Keratinocyte (primary cell): ENCODE measurements around the gene MZB1. TPM values are rescaled to one million over a fixed set of nuclear protein-coding genes. Genes with fewer than 3 reads are reported as not detected.
A peak's percentile ranks its signal among the peaks of the same experiment; 100 is the strongest.
"Not testable (repeated sequence)": the region's sequence is repeated elsewhere in the genome, so short reads cannot be mapped to it uniquely, and the experiment has no call there.

Experiments used
- DNase-seq: peaks from one replicate; pipeline ENCODE4 v3.0.0-alpha.2; 2011; ENCODE audit warnings: low read depth, missing footprints, low spot score
- FAIRE-seq: peaks from 2 replicates; lab custom pipeline; 2011; peaks lifted over from hg19 to GRCh38; lab: Jason Lieb, UNC
- H2AFZ ChIP-seq: 2 replicates; pipeline ENCODE4 v1.6.0; 2012; ENCODE audit warnings: low read length, control low read depth, inconsistent platforms; ENCODE audit not compliant: control insufficient read depth
- H3K27ac ChIP-seq: 2 replicates; pipeline ENCODE4 v1.5.1; 2011; ENCODE audit warnings: low read length; ENCODE audit not compliant: control insufficient read depth, insufficient read depth
- H3K27me3 ChIP-seq: 3 replicates; pipeline ENCODE4 v1.6.0; 2011; ENCODE audit warnings: low read length; ENCODE audit not compliant: control insufficient read depth, insufficient read depth; ENCODE audit errors: extremely low read depth
- H3K36me3 ChIP-seq, 2 experiments: 2 replicates in 1 of 2; 3 replicates in 1 of 2; pipeline ENCODE4 v1.5.1; 2011; ENCODE audit warnings: low read length in 2 of 2, mild to moderate bottlenecking in 1 of 2; ENCODE audit not compliant: control insufficient read depth in 2 of 2, insufficient read depth in 2 of 2; ENCODE audit errors: extremely low read depth in 1 of 2
- H3K4me1 ChIP-seq: 3 replicates; pipeline ENCODE4 v1.5.1; 2011; ENCODE audit warnings: low read length; ENCODE audit not compliant: control insufficient read depth, insufficient read depth; ENCODE audit errors: extremely low read depth
- H3K4me2 ChIP-seq: 3 replicates; pipeline ENCODE4 v1.6.0; 2011; ENCODE audit warnings: low read depth, low read length; ENCODE audit not compliant: control insufficient read depth, insufficient read depth; ENCODE audit errors: extremely low read depth
- H3K4me3 ChIP-seq, 3 experiments: fragments of 200-600 bp in 1 of 3; sonication (generic) in 1 of 3; 2 replicates in 2 of 3; 3 replicates in 1 of 3; pipeline ENCODE4 v1.5.1; 2011 to 2016; ENCODE audit warnings: low read length in 3 of 3, mild to moderate bottlenecking in 3 of 3, control low read depth in 2 of 3, inconsistent platforms in 1 of 3, low read depth in 1 of 3, mixed read lengths in 1 of 3, mixed run types in 1 of 3, moderate library complexity in 1 of 3; ENCODE audit not compliant: control insufficient read depth in 2 of 3, insufficient read depth in 2 of 3; ENCODE audit errors: extremely low read depth in 1 of 3
- H3K79me2 ChIP-seq: 2 replicates; pipeline ENCODE4 v1.6.0; 2012; ENCODE audit warnings: low read length; ENCODE audit not compliant: control insufficient read depth, insufficient read depth
- H3K9ac ChIP-seq: 3 replicates; pipeline ENCODE4 v1.6.0; 2011; ENCODE audit warnings: low read length; ENCODE audit not compliant: control insufficient read depth, insufficient read depth; ENCODE audit errors: extremely low read depth
- H3K9me1 ChIP-seq: 3 replicates; pipeline ENCODE4 v1.6.0; 2011; ENCODE audit warnings: low read length; ENCODE audit not compliant: control insufficient read depth, insufficient read depth; ENCODE audit errors: extremely low read depth
- H3K9me3 ChIP-seq: 2 replicates; pipeline ENCODE4 v1.5.1; 2012; ENCODE audit warnings: low read depth, low read length; ENCODE audit not compliant: control insufficient read depth
- H4K20me1 ChIP-seq: 3 replicates; pipeline ENCODE4 v1.6.0; 2011; ENCODE audit warnings: low read length; ENCODE audit not compliant: control insufficient read depth, insufficient read depth; ENCODE audit errors: extremely low read depth
- CTCF ChIP-seq, 3 experiments: IDR thresholded peaks in 1 of 3; conservative IDR thresholded peaks in 1 of 3; optimal IDR thresholded peaks in 1 of 3; 2 replicates in 2 of 3; 3 replicates in 1 of 3; pipeline versions ENCODE3 to v1.5.1; 2011; ENCODE audit warnings: low read length in 3 of 3, mild to moderate bottlenecking in 3 of 3, moderate library complexity in 2 of 3, control low read depth in 1 of 3, inconsistent platforms in 1 of 3; ENCODE audit not compliant: insufficient read depth in 2 of 3; ENCODE audit errors: extremely low read depth in 1 of 3
- EZH2 ChIP-seq: IDR thresholded peaks from one replicate; pipeline ENCODE4 v1.6.1; 2012; ENCODE audit warnings: inconsistent platforms, mild to moderate bottlenecking, low read length, moderate library complexity
- dilution Hi-C: fragments of 300-500 bp; cut with MboI; formaldehyde crosslinking; loops from one replicate; pipeline ENCODE4 v1.7.0; 2020; ENCODE audit warnings: low sequenced_read_pairs; ENCODE audit not compliant: extremely low pct_ligation_motif_present
- polyA plus RNA-seq, 5 experiments: library from polyadenylated mRNA; depleted of rRNA in 3 of 5; stranded (reverse) in 3 of 5; stranded (forward) in 1 of 5; unstranded in 1 of 5; fragments of >200 nt; gene quantifications; 1 replicate in 1 of 5; 2 replicates in 3 of 5; 3 replicates in 1 of 5; pipeline versions ENCODE4 v1.2.1 to v1.2.3, GENCODE V29; 2011 to 2012; ENCODE audit warnings: missing spikeins in 2 of 5, low read depth in 1 of 5, low replicate concordance in 1 of 5

The MZB1 gene
- polyA plus RNA-seq, 1 donor (not counting 4 experiments of a cell fraction or from before 2014, with no cell fraction given): not detected

- H3K27ac ChIP-seq: no peak overlapping the region
- H3K79me2 ChIP-seq: no peaks in the 10 kb centered on the region
- H3K4me3 ChIP-seq: no peak overlapping the region
- H3K36me3 ChIP-seq: no peaks in the 10 kb centered on the region
- H3K27me3 ChIP-seq: no peaks in the 10 kb centered on the region
- no peak for TF ChIP-seq EZH2
- no peak for TF ChIP-seq CTCF (optimal IDR thresholded peaks at IDR 0.05 in 1 of 3, IDR thresholded peaks at IDR 0.05 in 1 of 3, conservative IDR thresholded peaks at IDR 0.05 in 1 of 3; ENCODE audit: extremely low read depth in 1 of 3, insufficient read depth in 2 of 3, low read length in 3 of 3)
- no peaks in the 10 kb centered on the region for H4K20me1 ChIP-seq
- H2AFZ ChIP-seq: no peak overlapping the region
- dilution Hi-C loops: no loop called here
- H3K4me2 ChIP-seq: no peak overlapping the region
- no peaks in the 10 kb centered on the region for H3K9me3 ChIP-seq
- H3K9ac ChIP-seq: no peak overlapping the region
- FAIRE-seq: no peak
- peaks cover 37% of the 10 kb centered on the region for H3K4me1 ChIP-seq
- no peak for DNase-seq
- H3K9me1 ChIP-seq: no peaks in the 10 kb centered on the region
These were observed 2.0 kb downstream of the MZB1 start for GRCh38 chr5:139387611-139388197.

DNA sequence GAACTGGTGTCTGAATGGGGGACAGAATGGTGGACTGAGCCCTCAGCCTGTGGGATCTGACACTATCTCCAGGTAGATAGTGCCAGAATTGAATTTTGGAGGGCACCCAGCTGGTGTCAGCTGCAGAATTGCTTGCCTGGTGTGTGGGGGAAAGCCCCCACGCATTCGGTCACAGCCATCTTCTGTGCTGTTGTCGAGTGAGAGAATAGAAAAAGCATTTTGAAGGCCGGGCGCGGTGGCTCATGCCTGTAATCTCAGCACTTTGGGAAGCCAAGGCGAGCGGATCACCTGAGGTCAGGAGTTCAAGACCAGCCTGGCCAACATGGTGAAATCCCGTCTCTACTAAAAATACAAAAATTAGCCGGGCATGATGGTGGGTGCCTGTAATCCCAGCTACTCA lies 2.8 kb downstream of the MZB1 start:
- H3K9me1 ChIP-seq, dilution Hi-C loops, H2AFZ ChIP-seq, H4K20me1 ChIP-seq, FAIRE-seq, H3K4me3 ChIP-seq, H3K9me3 ChIP-seq, H3K27ac ChIP-seq, H3K27me3 ChIP-seq, H3K36me3 ChIP-seq, H3K79me2 ChIP-seq, DNase-seq, H3K4me2 ChIP-seq, H3K9ac ChIP-seq: not testable (repeated sequence)
- H3K4me1 ChIP-seq: peaks cover 37% of the 10 kb centered on the region

DNA sequence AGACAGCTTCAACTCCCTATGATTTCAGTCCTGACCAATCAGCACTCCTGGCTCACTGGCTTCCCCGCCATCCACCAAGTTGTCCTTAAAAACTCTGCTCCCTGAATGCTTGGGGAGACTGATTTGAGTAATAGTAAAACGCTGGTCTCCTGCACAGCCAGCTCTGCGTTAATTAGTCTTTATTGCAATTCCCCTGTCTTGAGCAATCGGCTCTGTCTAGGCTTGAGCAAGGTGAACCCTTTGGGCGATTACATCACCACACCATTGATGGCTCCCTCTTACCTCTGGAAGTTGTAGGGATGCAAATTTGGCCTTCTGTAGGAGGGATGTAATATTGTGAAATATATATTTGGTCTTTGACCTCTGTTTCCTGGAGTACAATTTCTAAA lies 3.7 kb downstream of the MZB1 start:
- dilution Hi-C loops: no loop called here
- Histone ChIP-seq H3K9me3 (no peaks in the 10 kb centered on the region), H3K4me2 (peak overlapping the region; percentile 76), H3K9ac (no peak overlapping the region), H3K9me1 (no peaks in the 10 kb centered on the region), H3K36me3 (no peaks in the 10 kb centered on the region), H2AFZ (no peak overlapping the region), H3K79me2 (no peaks in the 10 kb centered on the region), H3K27me3 (no peaks in the 10 kb centered on the region), H3K4me3 (no peak overlapping the region), H3K4me1 (peaks cover 30% of the 10 kb centered on the region), H3K27ac (peak overlapping the region; percentile 24), H4K20me1 (no peaks in the 10 kb centered on the region)
- DNase-seq (no peak), FAIRE-seq (no peak)
- TF ChIP-seq EZH2 (no peak), CTCF (optimal IDR thresholded peaks at IDR 0.05 in 1 of 3, IDR thresholded peaks at IDR 0.05 in 1 of 3, conservative IDR thresholded peaks at IDR 0.05 in 1 of 3; ENCODE audit: extremely low read depth in 1 of 3, insufficient read depth in 2 of 3, low read length in 3 of 3) (no peak)
